ENCODE results near the gene EPM2AIP1.

EPM2AIP1 gene

DNA sequence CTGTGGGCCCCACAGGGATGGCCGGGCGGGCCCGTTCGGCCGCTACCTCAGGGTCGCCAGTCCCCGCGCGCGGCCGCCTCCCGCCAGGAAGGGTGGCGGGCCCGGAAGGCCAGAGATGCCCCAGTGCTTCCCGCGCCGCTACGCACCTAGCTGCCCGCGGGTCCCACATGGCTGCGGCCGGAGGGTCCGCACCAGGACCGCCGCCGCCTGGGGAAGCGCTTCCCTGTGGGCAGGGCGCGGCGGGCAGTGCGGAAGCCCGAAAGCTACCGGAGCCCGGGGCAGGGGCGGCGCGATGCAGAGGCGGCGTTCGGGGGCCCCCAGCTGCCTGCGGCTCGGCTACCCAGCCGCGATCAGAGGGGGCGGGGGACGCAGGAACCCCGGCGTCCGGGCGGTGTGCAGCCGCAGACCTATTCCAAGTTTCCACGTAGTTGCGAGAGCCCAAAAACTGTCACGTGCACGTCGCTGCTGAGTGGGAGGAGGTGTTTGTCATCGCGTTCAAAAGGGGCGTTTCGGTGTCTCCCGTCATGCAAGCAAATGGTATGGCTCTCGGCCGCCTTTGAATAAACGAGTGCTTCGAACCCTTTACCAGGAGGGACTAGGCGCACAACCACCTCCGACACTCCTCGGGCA, 48.2 kb downstream of the EPM2AIP1 start, which contains the start of gene TRANK1:
TRANK1 (minus strand) TSS at position 414 of the 630 bp plus-strand sequence; CDS start at position 169, 245 bp downstream.
- TF ChIP-seq GATA2 (IDR thresholded peaks at IDR 0.05; ENCODE audit: low read depth, low read length): no peak
- no peak for TF ChIP-seq GATA3 (IDR thresholded peaks at IDR 0.05; ENCODE audit: low read depth, low read length)

DNA sequence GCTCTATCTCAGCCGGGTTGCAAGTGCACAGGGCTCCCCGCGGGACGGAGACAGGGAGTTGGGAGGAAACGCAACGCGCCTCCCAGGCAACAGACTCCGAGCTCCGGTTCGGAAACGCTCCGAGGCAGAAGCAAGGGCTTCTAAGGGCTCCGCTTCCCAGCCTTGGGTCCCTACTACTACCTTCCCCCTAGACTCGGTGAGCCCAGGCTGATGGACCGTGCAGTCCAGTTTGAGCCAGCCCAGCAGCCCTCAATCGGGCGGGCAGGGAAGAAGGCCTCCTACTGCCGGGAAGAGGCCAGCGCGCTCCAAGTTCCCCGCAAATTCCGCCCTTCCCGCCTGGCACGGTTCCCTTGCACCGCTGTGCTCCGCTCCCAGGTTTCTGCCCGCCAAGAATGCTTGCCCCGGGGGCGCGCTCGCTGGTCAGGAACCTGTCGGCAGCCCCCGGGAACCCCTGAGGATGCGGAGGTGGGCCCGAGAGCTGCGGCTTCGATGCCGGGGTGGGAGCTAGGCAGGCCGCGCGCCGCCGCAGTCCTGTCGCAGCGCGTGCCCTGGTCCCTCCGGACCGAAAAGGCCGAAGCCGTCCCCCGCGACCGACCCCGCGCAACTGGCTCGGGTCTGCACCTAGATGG, 48.8 kb downstream of the EPM2AIP1 start:
- TF ChIP-seq GATA3 (IDR thresholded peaks at IDR 0.05; ENCODE audit: low read depth, low read length): no peak
- no peak for TF ChIP-seq GATA2 (IDR thresholded peaks at IDR 0.05; ENCODE audit: low read depth, low read length)

GRCh38 chr3:36943601-36944000, 49.3 kb downstream of the EPM2AIP1 start:
- no peak for TF ChIP-seq GATA3 (IDR thresholded peaks at IDR 0.05; ENCODE audit: low read depth, low read length)
- no peak for TF ChIP-seq GATA2 (IDR thresholded peaks at IDR 0.05; ENCODE audit: low read depth, low read length)

GRCh38 chr3:36942638-36943248, 50.2 kb downstream of the EPM2AIP1 start:
- TF ChIP-seq GATA2 (IDR thresholded peaks at IDR 0.05; ENCODE audit: low read depth, low read length) (no peak), GATA3 (IDR thresholded peaks at IDR 0.05; ENCODE audit: low read depth, low read length) (no peak)

GRCh38 chr3:36941658-36942057, 51.3 kb downstream of the EPM2AIP1 start:
- no peak for TF ChIP-seq GATA3 (IDR thresholded peaks at IDR 0.05; ENCODE audit: low read depth, low read length)
- TF ChIP-seq GATA2 (IDR thresholded peaks at IDR 0.05; ENCODE audit: low read depth, low read length): no peak

- no peak for TF ChIP-seq GATA3 (IDR thresholded peaks at IDR 0.05; ENCODE audit: low read depth, low read length)
- TF ChIP-seq GATA2 (IDR thresholded peaks at IDR 0.05; ENCODE audit: low read depth, low read length): no peak
Observed at GRCh38 chr3:36941162-36941561, 51.8 kb downstream of the EPM2AIP1 start.

- no peak for TF ChIP-seq GATA2 (IDR thresholded peaks at IDR 0.05; ENCODE audit: low read depth, low read length)
- TF ChIP-seq GATA3 (IDR thresholded peaks at IDR 0.05; ENCODE audit: low read depth, low read length): no peak
Observed at GRCh38 chr3:36937492-36937891, 55.4 kb downstream of the EPM2AIP1 start.
